Fibroblast of mammary gland (primary cell): ENCODE data around the gene RTP5.
A peak's percentile ranks its signal among the peaks of the same experiment; 100 is the strongest.
"Not testable (repeated sequence)": the region's sequence is repeated elsewhere in the genome, so short reads cannot be mapped to it uniquely, and the experiment has no call there.

Experiments used
- DNase-seq: peaks from one replicate; pipeline ENCODE4 v3.0.0-alpha.2; 2010; ENCODE audit warnings: low read depth
- H3K4me3 ChIP-seq: 2 replicates; pipeline ENCODE4 v1.5.1; 2011; ENCODE audit warnings: low read depth, mild to moderate bottlenecking, low read length, moderate library complexity; ENCODE audit not compliant: control insufficient read depth
- CTCF ChIP-seq: conservative IDR thresholded peaks from 2 replicates; pipeline ENCODE4 v1.5.1; 2011; ENCODE audit warnings: low read depth, low read length, inconsistent platforms; ENCODE audit not compliant: control insufficient read depth, insufficient read depth

RTP5 gene

DNA sequence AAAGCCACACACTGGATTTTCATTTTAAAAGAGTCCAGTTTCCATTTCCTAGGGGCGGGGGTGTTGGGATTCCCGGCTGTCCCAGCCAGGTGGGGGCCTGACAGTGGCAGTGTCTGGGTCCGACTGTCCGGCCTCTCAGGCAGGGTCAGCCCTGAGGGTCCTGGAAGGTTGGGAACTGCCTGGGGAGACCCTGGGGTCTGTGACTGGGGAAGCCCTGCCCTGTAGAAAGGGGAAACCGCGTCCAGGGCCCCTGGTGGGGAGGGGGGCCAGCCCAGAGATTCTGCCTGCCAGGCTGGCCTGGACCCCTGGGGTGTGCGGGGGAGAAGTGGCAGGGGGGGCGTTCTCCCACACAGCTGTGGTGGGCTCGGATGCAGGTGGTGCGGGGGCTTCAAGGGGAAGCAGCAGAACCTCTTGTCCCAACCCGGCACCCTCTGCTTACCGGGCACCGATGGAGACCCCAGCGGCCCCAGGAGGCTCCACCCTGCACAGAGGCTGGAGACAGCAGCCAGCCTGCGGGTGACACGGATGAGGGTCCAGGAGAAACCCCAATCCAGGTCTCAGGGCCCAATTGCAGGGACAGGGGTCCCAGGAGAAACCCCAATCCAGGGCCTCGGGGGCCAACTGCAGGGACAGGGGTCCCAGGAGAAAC, 4.9 kb downstream of the RTP5 start:
- H3K4me3 ChIP-seq: no peak overlapping the region
- no peak for DNase-seq
- no peak for TF ChIP-seq CTCF

GRCh38 chr2:241875754-241876527, 6.4 kb downstream of the RTP5 start:
- H3K4me3 ChIP-seq, DNase-seq: not testable (repeated sequence)

- no peak for TF ChIP-seq CTCF
- DNase-seq: no peak
- H3K4me3 ChIP-seq: no peak overlapping the region
Observed at GRCh38 chr2:241876528-241877196, 7.1 kb downstream of the RTP5 start.

DNA sequence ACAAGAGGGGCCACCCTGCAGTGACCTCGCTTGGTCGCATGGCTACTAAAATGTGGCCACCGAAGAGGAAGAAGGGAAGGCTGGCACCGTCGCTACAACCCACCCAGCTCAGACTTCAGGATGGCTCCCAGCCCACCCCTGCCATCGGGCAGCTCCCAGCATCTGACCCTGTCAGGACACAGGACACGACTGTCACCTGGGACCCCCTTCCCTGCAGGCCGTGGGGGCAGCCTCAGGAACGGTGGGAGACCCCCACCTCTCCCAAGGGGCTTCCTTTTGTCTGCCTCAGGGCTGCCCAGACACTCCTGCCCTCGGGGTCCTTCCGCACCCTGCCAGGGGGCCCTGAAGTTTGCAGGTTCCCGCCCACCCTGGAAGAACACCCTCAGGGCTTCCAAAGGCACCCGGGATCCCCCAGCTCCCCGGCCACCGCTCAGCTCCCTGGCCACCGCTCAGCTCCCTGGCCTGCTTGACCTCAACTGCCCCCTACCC, 7.7 kb downstream of the RTP5 start:
- H3K4me3 ChIP-seq: no peak overlapping the region
- TF ChIP-seq CTCF: no peak
- no peak for DNase-seq

DNA sequence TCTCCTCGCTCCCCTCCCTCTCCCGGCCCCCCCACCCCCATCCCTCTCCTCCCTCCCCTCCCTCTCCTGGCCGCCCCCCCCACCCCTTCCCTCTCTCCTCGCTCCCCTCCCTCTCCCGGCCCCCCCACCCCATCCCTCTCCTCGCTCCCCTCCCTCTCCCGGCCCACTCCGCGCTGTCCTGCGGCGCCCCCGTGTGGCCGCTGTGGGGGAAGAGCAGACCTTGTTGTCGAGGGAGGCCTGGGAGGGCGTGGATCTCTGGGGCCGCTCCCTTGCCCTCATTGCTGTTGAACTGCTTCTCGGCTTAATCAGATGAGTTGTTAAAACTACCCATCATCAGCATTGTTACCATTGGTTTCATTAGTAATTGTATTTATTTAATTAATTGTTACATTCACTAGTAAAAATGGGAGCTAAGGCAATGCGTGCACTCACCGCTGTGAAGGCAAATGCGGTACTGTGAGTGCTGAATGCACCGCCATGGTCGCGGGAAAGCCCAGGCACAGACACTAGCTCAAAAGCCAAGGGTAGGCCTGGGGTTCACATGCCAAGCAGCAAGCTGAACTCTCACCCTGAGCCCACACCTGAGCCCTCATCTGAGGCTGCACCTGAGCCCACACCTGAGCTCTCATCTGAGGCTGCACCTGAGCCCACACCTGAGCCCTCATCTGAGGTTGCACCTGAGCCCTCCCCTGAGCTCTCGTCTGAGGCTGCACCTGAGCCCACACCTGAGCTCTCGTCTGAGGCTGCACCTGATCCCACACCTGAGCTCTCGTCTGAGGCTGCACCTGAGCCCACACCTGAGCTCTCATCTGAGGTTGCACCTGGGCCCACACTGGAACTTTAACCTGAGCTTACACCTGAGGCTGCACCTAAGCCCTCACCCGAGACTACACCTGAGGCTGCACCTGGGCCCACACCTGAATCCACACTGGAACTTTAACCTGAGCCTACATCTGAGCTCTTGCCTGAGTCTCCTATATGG, 8.8 kb downstream of the RTP5 start:
- DNase-seq: peak; percentile 60
- H3K4me3 ChIP-seq: no peak overlapping the region
- peak; percentile 61 for TF ChIP-seq CTCF

DNA sequence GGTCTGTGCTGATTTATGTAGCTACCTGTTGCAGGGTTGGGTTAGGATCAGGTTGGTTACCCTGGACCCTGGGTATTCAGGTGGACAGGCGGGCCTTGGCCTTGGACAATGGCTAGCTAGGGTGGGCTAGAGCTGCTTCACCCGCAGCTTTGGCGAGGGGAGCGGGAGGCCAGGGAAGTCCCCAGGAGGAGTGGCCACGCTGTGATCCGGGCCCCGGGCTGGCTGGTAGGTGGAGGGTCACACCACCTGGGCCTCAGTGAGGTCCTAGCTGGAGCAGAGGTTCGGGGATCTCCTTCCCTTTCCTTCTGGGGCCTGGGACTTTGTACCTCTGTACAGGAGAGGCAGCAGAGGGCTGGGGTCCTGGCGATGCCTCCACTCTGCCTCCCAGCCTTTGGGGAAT, 9.8 kb downstream of the RTP5 start:
- no peak overlapping the region for H3K4me3 ChIP-seq
- no peak for TF ChIP-seq CTCF
- no peak for DNase-seq
